HL-60 (cell line): Measurements from ENCODE around the gene CHRNB1.

ENCODE experiments used
- DNase-seq, 2 experiments: peaks; one replicate each; pipeline ENCODE4 v3.0.0-alpha.2; 2010 to 2020; ENCODE audit warnings: low read depth in 1 of 2, low spot score in 1 of 2
- H3K27ac ChIP-seq: fragments of 250-450 bp; sonication (Bioruptor Pico); replicated peaks from 2 replicates; pipeline ENCODE4 v1.5.1; 2020; ENCODE audit warnings: mild to moderate bottlenecking, moderate library complexity
- H3K27me3 ChIP-seq: fragments of 250-450 bp; sonication (Bioruptor Pico); 2 replicates; pipeline ENCODE4 v1.5.1; 2021; ENCODE audit warnings: mild to moderate bottlenecking, moderate library complexity; ENCODE audit not compliant: insufficient read depth, poor library complexity, severe bottlenecking
- H3K4me3 ChIP-seq: replicated peaks from 2 replicates; pipeline ENCODE4 v1.5.1; 2011; ENCODE audit warnings: mild to moderate bottlenecking, control low read depth, low read length; ENCODE audit not compliant: insufficient read depth
- CTCF ChIP-seq: IDR thresholded peaks from one replicate; pipeline ENCODE4 v1.5.1; 2011; ENCODE audit warnings: low read length, control low read depth, inconsistent platforms; ENCODE audit not compliant: insufficient read depth
- GABPA ChIP-seq: IDR thresholded peaks from 2 replicates; pipeline ENCODE4 v1.6.1; 2012; ENCODE audit warnings: low read depth
- POLR2AphosphoS5 ChIP-seq: IDR thresholded peaks from 2 replicates; pipeline ENCODE4 v1.6.1; 2012; ENCODE audit warnings: low read depth
- SPI1 ChIP-seq: IDR thresholded peaks from 2 replicates; pipeline ENCODE4 v1.6.1; 2012; ENCODE audit warnings: low read depth, mild to moderate bottlenecking, borderline replicate concordance
- long read RNA-seq: library from polyadenylated mRNA; unstranded; transcript quantifications from one replicate; pipeline ENCODE4 v2.0.0, GENCODE V29; 2020
- TF ChIP-seq, protein P1 (sequence below): IDR thresholded peaks from 2 replicates; pipeline ENCODE4 v1.6.1; 2012; ENCODE audit warnings: low read depth; ENCODE audit not compliant: insufficient replicate concordance

The CHRNB1 gene, protein sequence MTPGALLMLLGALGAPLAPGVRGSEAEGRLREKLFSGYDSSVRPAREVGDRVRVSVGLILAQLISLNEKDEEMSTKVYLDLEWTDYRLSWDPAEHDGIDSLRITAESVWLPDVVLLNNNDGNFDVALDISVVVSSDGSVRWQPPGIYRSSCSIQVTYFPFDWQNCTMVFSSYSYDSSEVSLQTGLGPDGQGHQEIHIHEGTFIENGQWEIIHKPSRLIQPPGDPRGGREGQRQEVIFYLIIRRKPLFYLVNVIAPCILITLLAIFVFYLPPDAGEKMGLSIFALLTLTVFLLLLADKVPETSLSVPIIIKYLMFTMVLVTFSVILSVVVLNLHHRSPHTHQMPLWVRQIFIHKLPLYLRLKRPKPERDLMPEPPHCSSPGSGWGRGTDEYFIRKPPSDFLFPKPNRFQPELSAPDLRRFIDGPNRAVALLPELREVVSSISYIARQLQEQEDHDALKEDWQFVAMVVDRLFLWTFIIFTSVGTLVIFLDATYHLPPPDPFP
- long read RNA-seq, transcript CHRNB1-207 (2 exons, 1,095 nt) = major isoform, 27 of 29 reads
- long read RNA-seq, partial matches to known transcripts = 0 of 29 reads
- long read RNA-seq, other reads (novel, unspliced or antisense) = 2 of 29 reads

GRCh38 chr17:7444682-7445618, at the start of gene CHRNB1:
Gene CHRNB1, plus strand, starts transcription at chr17:7445061. Its CDS starts 67 bp downstream, at chr17:7445128.
- Histone ChIP-seq H3K4me3 (0 out of 2 replicates have a peak within 1 kb of the TSS, but pooled peaks have one; percentile 12), H3K27me3 (peaks cover 5% of the 10 kb centered on the region), H3K27ac (no peak within 1 kb of the TSS)
- TF ChIP-seq, protein P1, sequence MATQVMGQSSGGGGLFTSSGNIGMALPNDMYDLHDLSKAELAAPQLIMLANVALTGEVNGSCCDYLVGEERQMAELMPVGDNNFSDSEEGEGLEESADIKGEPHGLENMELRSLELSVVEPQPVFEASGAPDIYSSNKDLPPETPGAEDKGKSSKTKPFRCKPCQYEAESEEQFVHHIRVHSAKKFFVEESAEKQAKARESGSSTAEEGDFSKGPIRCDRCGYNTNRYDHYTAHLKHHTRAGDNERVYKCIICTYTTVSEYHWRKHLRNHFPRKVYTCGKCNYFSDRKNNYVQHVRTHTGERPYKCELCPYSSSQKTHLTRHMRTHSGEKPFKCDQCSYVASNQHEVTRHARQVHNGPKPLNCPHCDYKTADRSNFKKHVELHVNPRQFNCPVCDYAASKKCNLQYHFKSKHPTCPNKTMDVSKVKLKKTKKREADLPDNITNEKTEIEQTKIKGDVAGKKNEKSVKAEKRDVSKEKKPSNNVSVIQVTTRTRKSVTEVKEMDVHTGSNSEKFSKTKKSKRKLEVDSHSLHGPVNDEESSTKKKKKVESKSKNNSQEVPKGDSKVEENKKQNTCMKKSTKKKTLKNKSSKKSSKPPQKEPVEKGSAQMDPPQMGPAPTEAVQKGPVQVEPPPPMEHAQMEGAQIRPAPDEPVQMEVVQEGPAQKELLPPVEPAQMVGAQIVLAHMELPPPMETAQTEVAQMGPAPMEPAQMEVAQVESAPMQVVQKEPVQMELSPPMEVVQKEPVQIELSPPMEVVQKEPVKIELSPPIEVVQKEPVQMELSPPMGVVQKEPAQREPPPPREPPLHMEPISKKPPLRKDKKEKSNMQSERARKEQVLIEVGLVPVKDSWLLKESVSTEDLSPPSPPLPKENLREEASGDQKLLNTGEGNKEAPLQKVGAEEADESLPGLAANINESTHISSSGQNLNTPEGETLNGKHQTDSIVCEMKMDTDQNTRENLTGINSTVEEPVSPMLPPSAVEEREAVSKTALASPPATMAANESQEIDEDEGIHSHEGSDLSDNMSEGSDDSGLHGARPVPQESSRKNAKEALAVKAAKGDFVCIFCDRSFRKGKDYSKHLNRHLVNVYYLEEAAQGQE = no peak
- TF ChIP-seq POLR2AphosphoS5 (no peak), CTCF (no peak), GABPA (no peak)
- no peak for DNase-seq

DNA sequence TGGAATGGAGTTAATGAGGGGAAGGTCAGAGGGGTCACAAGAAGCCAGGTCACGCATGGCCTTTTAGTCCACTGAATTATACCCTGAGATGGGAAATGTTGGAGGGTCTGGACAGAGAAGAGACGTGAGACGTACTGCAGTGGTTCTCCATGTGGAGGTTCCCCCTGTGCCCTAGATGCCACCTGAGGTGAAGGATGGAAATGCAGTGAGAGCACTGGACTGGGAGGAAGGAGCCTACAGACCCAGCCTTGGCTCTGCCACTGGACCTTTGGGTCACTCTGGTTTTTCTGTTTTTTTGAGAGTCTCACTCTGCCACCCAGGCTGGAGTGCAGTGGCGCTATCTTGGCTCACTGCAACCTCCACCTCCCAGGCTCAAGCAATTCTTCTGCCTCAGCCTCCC, 48.7 kb upstream of the CHRNB1 start:
- no peak overlapping the region for H3K4me3 ChIP-seq
- DNase-seq = no peak
- no peak overlapping the region for H3K27ac ChIP-seq
- H3K27me3 ChIP-seq = no peaks in the 10 kb centered on the region
- TF ChIP-seq, protein P1 = no peak
- TF ChIP-seq POLR2AphosphoS5 (no peak), SPI1 (no peak), CTCF (no peak), GABPA (no peak)

DNA sequence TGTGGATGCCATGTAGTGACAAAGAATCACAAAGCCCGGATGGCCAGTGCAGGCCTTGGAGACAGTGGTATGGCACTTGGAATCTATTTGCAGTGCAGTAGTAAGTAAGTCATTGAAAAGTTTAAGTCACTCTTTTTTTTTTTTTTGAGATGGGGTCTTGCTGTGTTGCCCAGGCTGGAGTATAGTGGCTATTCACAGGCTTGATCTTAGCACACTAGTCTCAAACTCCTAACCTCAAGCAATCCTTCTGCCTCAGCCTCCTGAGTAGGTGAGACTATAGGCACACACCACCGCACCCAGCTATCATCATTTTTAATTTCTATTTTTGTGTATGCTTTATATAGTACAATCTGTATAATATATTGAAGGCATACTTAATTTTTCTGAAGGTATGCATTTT, 46.2 kb upstream of the CHRNB1 start:
- Histone ChIP-seq H3K27ac (no peak overlapping the region), H3K4me3 (no peak overlapping the region), H3K27me3 (no peaks in the 10 kb centered on the region)
- DNase-seq = no peak
- TF ChIP-seq POLR2AphosphoS5 (no peak), SPI1 (no peak), CTCF (no peak), GABPA (no peak)
- TF ChIP-seq, protein P1 = no peak
